Measurements from ENCODE around the gene AFF1. TPM values are rescaled to one million over a fixed set of nuclear protein-coding genes. Genes with fewer than 3 reads are reported as not detected.
"Not testable (repeated sequence)": the region's sequence is repeated elsewhere in the genome, so short reads cannot be mapped to it uniquely, and the experiment has no call there.

The AFF1 gene
- total RNA-seq, 4 donors from 2014 or later = 59.7 to 78.1 (median 65.9) TPM

GRCh38 chr4:87067124-87067885 lies 132.5 kb downstream of the AFF1 start:
- 58 to 71% methylated on average over 2 of the region's 2 CpGs for WGBS, 2 donors (ENCODE audit: low coverage in 1 of 2)

GRCh38 chr4:87068583-87069021 lies 133.8 kb downstream of the AFF1 start:
- WGBS, 2 donors (ENCODE audit: low coverage in 1 of 2) = 26% methylated on average over 7 of the region's 7 CpGs; no CpG with 5 or more reads in 1 of the 2 donors
- no peak for ATAC-seq
- no peaks in the 10 kb centered on the region for H3K36me3 ChIP-seq
- H3K27me3 ChIP-seq = no peaks in the 10 kb centered on the region
- H3K4me3 ChIP-seq = no peak overlapping the region
- no peaks in the 10 kb centered on the region for H3K9me3 ChIP-seq
- TF ChIP-seq POLR2A (IDR thresholded peaks at IDR 0.05) (no peak), EP300 (IDR thresholded peaks at IDR 0.05) (no peak), POLR2AphosphoS5 (IDR thresholded peaks at IDR 0.05) (no peak)
- TF ChIP-seq, protein P1, sequence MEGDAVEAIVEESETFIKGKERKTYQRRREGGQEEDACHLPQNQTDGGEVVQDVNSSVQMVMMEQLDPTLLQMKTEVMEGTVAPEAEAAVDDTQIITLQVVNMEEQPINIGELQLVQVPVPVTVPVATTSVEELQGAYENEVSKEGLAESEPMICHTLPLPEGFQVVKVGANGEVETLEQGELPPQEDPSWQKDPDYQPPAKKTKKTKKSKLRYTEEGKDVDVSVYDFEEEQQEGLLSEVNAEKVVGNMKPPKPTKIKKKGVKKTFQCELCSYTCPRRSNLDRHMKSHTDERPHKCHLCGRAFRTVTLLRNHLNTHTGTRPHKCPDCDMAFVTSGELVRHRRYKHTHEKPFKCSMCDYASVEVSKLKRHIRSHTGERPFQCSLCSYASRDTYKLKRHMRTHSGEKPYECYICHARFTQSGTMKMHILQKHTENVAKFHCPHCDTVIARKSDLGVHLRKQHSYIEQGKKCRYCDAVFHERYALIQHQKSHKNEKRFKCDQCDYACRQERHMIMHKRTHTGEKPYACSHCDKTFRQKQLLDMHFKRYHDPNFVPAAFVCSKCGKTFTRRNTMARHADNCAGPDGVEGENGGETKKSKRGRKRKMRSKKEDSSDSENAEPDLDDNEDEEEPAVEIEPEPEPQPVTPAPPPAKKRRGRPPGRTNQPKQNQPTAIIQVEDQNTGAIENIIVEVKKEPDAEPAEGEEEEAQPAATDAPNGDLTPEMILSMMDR (IDR thresholded peaks at IDR 0.05) = no peak
- peak overlapping the region; percentile 43 to 76 (median 67) for H3K27ac ChIP-seq
- H3K4me1 ChIP-seq = peaks cover 15 to 73% (median 25%) of the 10 kb centered on the region in 3 donors

More at GRCh38 chr4:87067124-87067885, 132.5 kb downstream of the AFF1 start:
- Histone ChIP-seq H3K4me1 (peaks cover 15 to 67% (median 18%) of the 10 kb centered on the region in 3 donors), H3K4me3 (no peak overlapping the region), H3K27me3 (no peaks in the 10 kb centered on the region), H3K9me3 (no peaks in the 10 kb centered on the region), H3K36me3 (no peaks in the 10 kb centered on the region), H3K27ac (peak overlapping the region in 2 of 4 donors; percentile 9 to 70)
- TF ChIP-seq POLR2AphosphoS5 (IDR thresholded peaks at IDR 0.05) = no peak
- TF ChIP-seq POLR2A (IDR thresholded peaks at IDR 0.05) = no peak
- TF ChIP-seq EP300 (IDR thresholded peaks at IDR 0.05) = no peak
- TF ChIP-seq, protein P1 (IDR thresholded peaks at IDR 0.05) = no peak
- ATAC-seq = no peak

DNA sequence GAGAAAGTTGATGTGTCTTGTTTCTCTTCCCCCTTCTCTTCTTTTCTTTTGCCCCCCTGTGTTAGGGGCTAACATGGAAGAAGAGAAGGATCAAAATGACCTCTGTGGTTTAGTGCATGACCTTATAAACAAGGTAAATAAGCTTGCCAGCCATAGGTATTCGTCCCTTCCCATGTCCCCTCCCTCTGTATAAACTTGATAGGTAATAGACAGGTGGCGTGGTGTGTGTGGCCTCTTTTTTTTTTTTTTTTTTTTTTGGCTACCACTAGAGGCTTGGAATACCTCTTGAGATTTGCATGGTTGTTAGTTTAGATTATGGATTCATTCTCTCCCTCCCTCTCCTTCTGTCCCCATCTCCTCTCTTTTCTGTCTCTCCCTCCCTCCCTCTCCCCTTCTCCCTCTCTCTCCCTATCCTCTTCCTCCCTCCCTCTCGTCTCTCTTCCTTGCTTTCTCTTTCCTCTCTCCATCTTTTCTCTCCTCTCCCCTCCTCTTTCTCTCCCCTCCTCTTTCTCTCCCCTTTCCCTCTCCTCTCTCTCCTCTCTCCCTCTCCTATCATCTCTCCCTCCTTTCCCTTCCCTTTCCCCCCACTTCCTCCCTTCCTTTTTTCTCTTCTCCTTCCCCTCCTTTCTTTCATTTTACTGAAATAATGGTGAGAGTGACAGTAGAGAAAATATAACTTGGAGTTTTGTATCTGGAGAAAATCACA lies 134.4 kb downstream of the AFF1 start:
- Histone ChIP-seq H3K4me3 (no peak overlapping the region), H3K27ac (peak overlapping the region; percentile 43 to 76 (median 67)), H3K36me3 (no peaks in the 10 kb centered on the region), H3K27me3 (no peaks in the 10 kb centered on the region), H3K9me3 (no peaks in the 10 kb centered on the region), H3K4me1 (peaks cover 19 to 79% (median 31%) of the 10 kb centered on the region in 3 donors)
- ATAC-seq = no peak
- WGBS, 2 donors (ENCODE audit: low coverage in 1 of 2) = 51 to 70% methylated on average over 2 to 3 of the region's 3 CpGs
- TF ChIP-seq POLR2AphosphoS5 (IDR thresholded peaks at IDR 0.05) = no peak
- TF ChIP-seq, protein P1 (IDR thresholded peaks at IDR 0.05) = no peak
- TF ChIP-seq POLR2A (IDR thresholded peaks at IDR 0.05) = no peak
- TF ChIP-seq EP300 (IDR thresholded peaks at IDR 0.05) = no peak

- Histone ChIP-seq H3K27ac (peak overlapping the region in 1 of 4 donors; percentile 7), H3K4me3 (no peak overlapping the region), H3K9me3 (no peaks in the 10 kb centered on the region), H3K4me1 (peaks cover 26 to 95% (median 40%) of the 10 kb centered on the region in 3 donors), H3K36me3 (no peaks in the 10 kb centered on the region), H3K27me3 (no peaks in the 10 kb centered on the region)
- ATAC-seq = no peak
- WGBS, 2 donors (ENCODE audit: low coverage in 1 of 2) = 63 to 91% methylated on average over 2 to 3 of the region's 3 CpGs
- no peak for TF ChIP-seq EP300 (IDR thresholded peaks at IDR 0.05)
- no peak for TF ChIP-seq POLR2AphosphoS5 (IDR thresholded peaks at IDR 0.05)
- TF ChIP-seq, protein P1 (IDR thresholded peaks at IDR 0.05) = no peak
- TF ChIP-seq POLR2A (IDR thresholded peaks at IDR 0.05) = no peak
Measured at GRCh38 chr4:87071401-87071800, 136.6 kb downstream of the AFF1 start.

GRCh38 chr4:87072545-87072944 lies 137.7 kb downstream of the AFF1 start:
- not testable (repeated sequence) for ATAC-seq, H3K27me3 ChIP-seq, H3K4me3 ChIP-seq, H3K9me3 ChIP-seq, H3K36me3 ChIP-seq
- 72 to 79% methylated on average over 8 to 10 of the region's 10 CpGs for WGBS, 2 donors (ENCODE audit: low coverage in 1 of 2)
- H3K27ac ChIP-seq = peak overlapping the region in 2 of 4 donors; percentile 59 to 75
- peaks cover 29 to 96% (median 42%) of the 10 kb centered on the region in 3 donors for H3K4me1 ChIP-seq

All from gastroesophageal sphincter (tissue), 4 donors.